HL-60 (cell line): Measurements from ENCODE around the gene MORC4.

Experiments
- DNase-seq, 2 experiments: peaks; one replicate each; pipeline ENCODE4 v3.0.0-alpha.2; 2010 to 2020; ENCODE audit warnings: low read depth in 1 of 2, low spot score in 1 of 2
- H3K27ac ChIP-seq: fragments of 250-450 bp; sonication (Bioruptor Pico); replicated peaks from 2 replicates; pipeline ENCODE4 v1.5.1; 2020; ENCODE audit warnings: mild to moderate bottlenecking, moderate library complexity
- H3K27me3 ChIP-seq: fragments of 250-450 bp; sonication (Bioruptor Pico); 2 replicates; pipeline ENCODE4 v1.5.1; 2021; ENCODE audit warnings: mild to moderate bottlenecking, moderate library complexity; ENCODE audit not compliant: insufficient read depth, poor library complexity, severe bottlenecking
- H3K4me3 ChIP-seq: replicated peaks from 2 replicates; pipeline ENCODE4 v1.5.1; 2011; ENCODE audit warnings: mild to moderate bottlenecking, control low read depth, low read length; ENCODE audit not compliant: insufficient read depth
- CTCF ChIP-seq: IDR thresholded peaks from one replicate; pipeline ENCODE4 v1.5.1; 2011; ENCODE audit warnings: low read length, control low read depth, inconsistent platforms; ENCODE audit not compliant: insufficient read depth
- GABPA ChIP-seq: IDR thresholded peaks from 2 replicates; pipeline ENCODE4 v1.6.1; 2012; ENCODE audit warnings: low read depth
- POLR2AphosphoS5 ChIP-seq: IDR thresholded peaks from 2 replicates; pipeline ENCODE4 v1.6.1; 2012; ENCODE audit warnings: low read depth
- REST ChIP-seq: IDR thresholded peaks from 2 replicates; pipeline ENCODE4 v1.6.1; 2012; ENCODE audit warnings: low read depth; ENCODE audit not compliant: insufficient replicate concordance
- SPI1 ChIP-seq: IDR thresholded peaks from 2 replicates; pipeline ENCODE4 v1.6.1; 2012; ENCODE audit warnings: low read depth, mild to moderate bottlenecking, borderline replicate concordance

Gene MORC4

DNA sequence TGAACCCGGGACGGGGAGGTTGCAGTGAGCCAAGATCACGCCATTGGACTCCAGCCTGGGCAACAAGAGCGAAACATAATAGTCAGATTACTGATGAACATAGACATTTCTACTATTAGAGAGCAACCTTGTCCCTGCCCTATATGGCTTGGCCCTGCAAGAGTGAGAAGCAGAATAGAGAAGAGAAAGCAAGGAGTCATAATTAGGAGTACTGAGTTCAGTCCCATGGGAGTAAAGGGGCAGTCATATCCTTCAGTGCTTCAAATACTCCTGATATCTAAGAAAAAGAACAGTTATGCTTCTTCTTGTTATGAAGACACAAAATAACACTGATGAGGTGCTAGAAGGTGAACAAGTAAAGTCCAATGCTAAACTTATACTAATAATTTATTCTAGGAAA, 46.0 kb downstream of the MORC4 start:
- Histone ChIP-seq H3K27me3 (no peaks in the 10 kb centered on the region), H3K27ac (no peak overlapping the region), H3K4me3 (no peak overlapping the region)
- TF ChIP-seq GABPA (no peak), REST (no peak), SPI1 (no peak), POLR2AphosphoS5 (no peak), CTCF (no peak)
- no peak for DNase-seq

DNA sequence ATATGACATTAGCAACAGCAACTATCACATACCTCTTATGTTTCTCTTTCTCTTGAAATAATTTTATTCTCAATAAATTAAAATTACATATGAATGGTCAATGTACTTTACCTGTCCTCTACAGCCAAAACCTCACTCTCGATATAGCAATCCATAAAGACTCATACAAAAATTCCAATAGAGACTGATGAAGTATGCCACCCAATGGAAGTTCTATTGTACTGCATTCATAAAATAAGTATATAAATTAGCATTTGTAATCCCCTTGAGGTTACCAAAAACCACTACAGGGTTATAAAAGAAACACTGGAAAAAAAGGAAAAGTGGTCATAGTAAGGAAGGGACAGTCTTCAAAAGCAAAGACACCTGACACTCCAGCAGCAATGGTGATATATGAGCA, 47.0 kb downstream of the MORC4 start:
- no peak overlapping the region for H3K27ac ChIP-seq
- H3K27me3 ChIP-seq, result no peaks in the 10 kb centered on the region
- no peak overlapping the region for H3K4me3 ChIP-seq
- DNase-seq, result no peak
- TF ChIP-seq SPI1 (no peak), CTCF (no peak), POLR2AphosphoS5 (no peak), GABPA (no peak), REST (no peak)

DNA sequence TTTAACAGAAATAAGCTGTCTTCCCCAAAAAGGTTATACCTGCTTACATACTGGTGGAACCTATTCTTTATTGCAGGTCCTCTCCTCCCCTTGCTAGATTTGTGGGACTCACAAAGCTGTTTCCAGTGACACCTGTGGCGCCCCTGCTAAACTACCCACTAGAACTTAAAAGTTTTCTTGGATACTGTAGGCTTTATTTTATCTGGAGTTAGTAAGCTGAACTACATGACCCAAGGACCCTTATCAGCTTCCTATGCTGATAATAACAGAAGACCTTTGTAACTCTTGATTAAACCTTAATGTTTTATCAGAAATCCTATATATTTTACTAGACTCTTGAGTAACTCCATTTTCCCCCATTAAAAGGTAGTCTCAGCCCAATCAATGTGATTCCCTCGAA, 47.5 kb downstream of the MORC4 start:
- Histone ChIP-seq H3K27ac (no peak overlapping the region), H3K27me3 (no peaks in the 10 kb centered on the region), H3K4me3 (no peak overlapping the region)
- DNase-seq, result no peak
- TF ChIP-seq SPI1, result no peak
- TF ChIP-seq GABPA, result no peak
- TF ChIP-seq CTCF, result no peak
- no peak for TF ChIP-seq REST
- no peak for TF ChIP-seq POLR2AphosphoS5
